HFFc6 (cell line): ENCODE data around the gene DSG2. TPM values are rescaled to one million over a fixed set of nuclear protein-coding genes. Genes with fewer than 3 reads are reported as not detected.
"Not testable (repeated sequence)": the region's sequence is repeated elsewhere in the genome, so short reads cannot be mapped to it uniquely, and the experiment has no call there.

ENCODE experiments used
- DNase-seq: peaks from one replicate; pipeline ENCODE4 v3.0.0-alpha.2; 2018
- H3K27ac Mint-ChIP-seq: 2 replicates; pipeline ENCODE4 v1.8.0; 2020; ENCODE audit warnings: mild to moderate bottlenecking, mixed read lengths
- H3K27me3 Mint-ChIP-seq: 2 replicates; pipeline ENCODE4 v1.8.0; 2021; ENCODE audit warnings: mild to moderate bottlenecking, moderate library complexity, mixed read lengths; ENCODE audit not compliant: insufficient read depth
- H3K36me3 Mint-ChIP-seq: 2 replicates; pipeline ENCODE4 v1.8.0; 2021; ENCODE audit warnings: low read depth, mixed read lengths
- H3K4me1 Mint-ChIP-seq: 2 replicates; pipeline ENCODE4 v1.8.0; 2020; ENCODE audit warnings: low read depth, mixed read lengths
- H3K4me3 Mint-ChIP-seq: 2 replicates; pipeline ENCODE4 v1.8.0; 2020; ENCODE audit warnings: mild to moderate bottlenecking, moderate library complexity, mixed read lengths
- H3K9me3 Mint-ChIP-seq: 2 replicates; pipeline ENCODE4 v1.8.0; 2020; ENCODE audit warnings: mild to moderate bottlenecking, mixed read lengths
- CTCF ChIP-seq: fragments of 200-600 bp; sonication (generic); IDR thresholded peaks from 2 replicates; pipeline ENCODE4 v1.5.0; 2021; ENCODE audit warnings: antibody characterized with exemption, mild to moderate bottlenecking
- total RNA-seq, 6 experiments: library from RNA; stranded (reverse); fragmentation: NEBNext Ultra II Directional; extraction: Animal tissue kit (Norgen Biotek cat#: 25700); gene quantifications; 2 replicates in 1 of 6; 3 replicates in 5 of 6; pipeline ENCODE4 v1.2.3, GENCODE V29; 2021

The DSG2 gene
- total RNA-seq, 6 experiments from 2014 or later = not detected

- no peak for TF ChIP-seq CTCF
- DNase-seq = no peak
- no peak overlapping the region for H3K4me3 Mint-ChIP-seq
- H3K36me3 Mint-ChIP-seq = no peaks in the 10 kb centered on the region
- no peak overlapping the region for H3K27ac Mint-ChIP-seq
- H3K9me3 Mint-ChIP-seq = peaks cover 30% of the 10 kb centered on the region
- H3K4me1 Mint-ChIP-seq = no peaks in the 10 kb centered on the region
- H3K27me3 Mint-ChIP-seq = no peaks in the 10 kb centered on the region; the same call in 1 of the 2 replicates
These were observed 2.2 kb downstream of the DSG2 start for GRCh38 chr18:31500051-31500688.

GRCh38 chr18:31503011-31503410 lies 5.0 kb downstream of the DSG2 start:
- peaks cover 16% of the 10 kb centered on the region for H3K9me3 Mint-ChIP-seq
- H3K4me1 Mint-ChIP-seq = no peaks in the 10 kb centered on the region
- H3K36me3 Mint-ChIP-seq = no peaks in the 10 kb centered on the region
- no peaks in the 10 kb centered on the region; the same call in 1 of the 2 replicates for H3K27me3 Mint-ChIP-seq
- TF ChIP-seq CTCF = no peak
- no peak for DNase-seq
- no peak overlapping the region for H3K4me3 Mint-ChIP-seq
- no peak overlapping the region for H3K27ac Mint-ChIP-seq

GRCh38 chr18:31504455-31505147 lies 6.6 kb downstream of the DSG2 start:
- H3K4me1 Mint-ChIP-seq = no peaks in the 10 kb centered on the region
- no peak for DNase-seq
- no peak overlapping the region for H3K4me3 Mint-ChIP-seq
- no peak overlapping the region for H3K27ac Mint-ChIP-seq
- H3K36me3 Mint-ChIP-seq = no peaks in the 10 kb centered on the region
- H3K9me3 Mint-ChIP-seq = peaks cover 10% of the 10 kb centered on the region
- no peaks in the 10 kb centered on the region for H3K27me3 Mint-ChIP-seq
- no peak for TF ChIP-seq CTCF

- TF ChIP-seq CTCF = no peak
- peaks cover 10% of the 10 kb centered on the region for H3K9me3 Mint-ChIP-seq
- H3K36me3 Mint-ChIP-seq = no peaks in the 10 kb centered on the region
- DNase-seq = no peak
- H3K4me3 Mint-ChIP-seq = no peak overlapping the region
- no peaks in the 10 kb centered on the region for H3K4me1 Mint-ChIP-seq
- H3K27ac Mint-ChIP-seq = no peak overlapping the region
- H3K27me3 Mint-ChIP-seq = no peaks in the 10 kb centered on the region
These were observed 7.2 kb downstream of the DSG2 start for GRCh38 chr18:31505156-31505555.

GRCh38 chr18:31506024-31506742 lies 8.2 kb downstream of the DSG2 start:
- Mint-ChIP-seq H3K36me3 (no peaks in the 10 kb centered on the region), H3K27me3 (no peaks in the 10 kb centered on the region), H3K4me1 (no peaks in the 10 kb centered on the region), H3K9me3 (peaks cover 10% of the 10 kb centered on the region), H3K27ac (no peak overlapping the region), H3K4me3 (no peak overlapping the region)
- DNase-seq = no peak
- TF ChIP-seq CTCF = no peak; the same call in 1 of the 2 replicates

- H3K27ac Mint-ChIP-seq, H3K4me1 Mint-ChIP-seq, H3K36me3 Mint-ChIP-seq, H3K27me3 Mint-ChIP-seq, H3K4me3 Mint-ChIP-seq, DNase-seq: not testable (repeated sequence)
- peaks cover 10% of the 10 kb centered on the region for H3K9me3 Mint-ChIP-seq
These were observed 9.1 kb downstream of the DSG2 start for GRCh38 chr18:31507124-31507523.
